Pancreas (tissue), 10 donors: ENCODE results near the gene SRSF4. TPM values are rescaled to one million over a fixed set of nuclear protein-coding genes. Genes with fewer than 3 reads are reported as not detected.
A peak's percentile ranks its signal among the peaks of the same experiment; 100 is the strongest.

ENCODE experiments used
- ATAC-seq, 4 donors: fragments of 200-7000 bp; cut with Tn5 transposase; one replicate each; pipeline versions ENCODE4 v1.8.0 to v1.9.1; 2020; ENCODE audit warnings: mild to moderate bottlenecking in 4 of 4, moderate library complexity in 4 of 4
- DNase-seq, 6 donors: peaks; one replicate each; pipeline ENCODE4 v3.0.0-alpha.2; 2020
- FAIRE-seq: peaks from 2 replicates; lab custom pipeline; 2012; peaks lifted over from hg19 to GRCh38; lab: Jason Lieb, UNC
- H3K27ac ChIP-seq, 4 donors: fragments of 200-600 bp; sonication (generic); 1 replicate in 3 of 4; 2 replicates in 1 of 4; pipeline versions ENCODE4 v1.5.0 to v1.8.0; 2020
- H3K27me3 ChIP-seq, 4 donors: fragments of 200-600 bp; one replicate each; pipeline ENCODE4 v1.8.0; 2021
- H3K36me3 ChIP-seq, 3 donors: fragments of 200-600 bp; sonication (generic) in 1 of 3; one replicate each; pipeline versions ENCODE4 v1.5.0 to v1.8.0; 2020 to 2021
- H3K4me1 ChIP-seq, 3 donors: fragments of 200-600 bp; one replicate each; pipeline ENCODE4 v1.8.0; 2021
- H3K4me3 ChIP-seq, 4 donors: fragments of 200-600 bp; sonication (generic) in 2 of 4; one replicate each; pipeline versions ENCODE4 v1.5.0 to v1.8.0; 2020 to 2021
- H3K9me3 ChIP-seq, 4 donors: fragments of 200-600 bp; one replicate each; pipeline ENCODE4 v1.8.0; 2021
- WGBS, 2 donors: extraction: QIAGEN DNeasy Blood & Tissue Kit; methylation state at CpG; one replicate each; pipeline ENCODE4 v1.1.7; 2013; 5-methylcytosine and 5-hydroxymethylcytosine counted together
- intact Hi-C, 3 donors: fragments of 100-400 bp; cut with DNase I; formaldehyde crosslinking; loops; one replicate each; pipeline versions ENCODE4 v1.11.1 to v1.14.2; 2022
- polyA plus RNA-seq, 2 donors: library from polyadenylated mRNA; stranded (reverse); fragments of 200-250 nt; gene quantifications; one replicate each; pipeline ENCODE4 v1.2.3, GENCODE V29; 2013
- total RNA-seq, 6 donors: library from RNA; stranded (reverse); fragmentation: NEBNext Ultra II Directional in 4 of 6; extraction: Animal tissue kit (Norgen Biotek cat#: 25700) in 4 of 6; gene quantifications; one replicate each; pipeline versions ENCODE4 v1.2.1 to v1.2.4, GENCODE V29; 2021 to 2023
- TF ChIP-seq, protein P1 (sequence below), 4 donors: fragments of 200-600 bp; sonication (generic) in 3 of 4; IDR thresholded peaks; one replicate each; pipeline versions ENCODE4 v1.5.0 to v1.8.0; 2021; ENCODE audit warnings: antibody characterized with exemption in 4 of 4
- donor health status: healthy with polysubstance abuse.
- donor health status: DM: no; HTN: no; CAD: no; lungs with moderate emphysema.
- donor health status: DM: no; HTN: no; CAD: no.
- donor health status: control.
- donor health status: control.
- donor health status: Bipolar disorder and iron deficiency.
- donor health status: DM: yes; HTN: yes; CAD: no.
- donor health status: DM: no; HTN: no; CAD: no.
- donor health status: DM: no; HTN: no; CAD: no.
- donor health status: DM: yes; HTN: yes; CAD: no.

Gene SRSF4
- total and polyA plus RNA-seq, 8 donors, result 22.6 to 72.6 (median 27.2) TPM

DNA sequence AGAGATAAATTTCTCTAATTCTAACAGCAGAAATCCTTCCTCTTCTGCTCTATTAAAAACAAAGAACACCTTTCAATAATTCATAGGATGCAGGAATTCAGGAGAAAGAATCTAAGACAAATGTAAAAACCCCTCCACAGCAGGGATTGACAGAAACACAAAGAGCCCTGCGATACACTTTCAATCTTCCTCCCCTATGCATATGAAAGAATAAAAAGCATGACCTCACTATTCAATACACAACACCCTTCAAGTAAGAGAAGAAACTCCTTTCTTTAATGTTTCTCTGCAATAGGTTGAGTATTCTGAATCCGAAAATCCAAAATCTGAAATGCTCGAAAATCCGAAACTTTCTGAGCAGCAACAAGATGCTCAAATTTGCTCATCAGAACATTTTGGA, 17.1 kb downstream of the SRSF4 start:
- Histone ChIP-seq H3K27ac (no peak overlapping the region), H3K36me3 (peaks cover 0 to 22% (median 0%) of the 10 kb centered on the region in 3 donors), H3K27me3 (no peaks in the 10 kb centered on the region), H3K9me3 (no peaks in the 10 kb centered on the region), H3K4me3 (no peak overlapping the region), H3K4me1 (peaks cover 0 to 3% (median 0%) of the 10 kb centered on the region in 3 donors)
- intact Hi-C loops, result no loop called here
- FAIRE-seq (no peak), ATAC-seq (no peak), DNase-seq (no peak)
- 86 to 96% methylated on average over 4 of the region's 4 CpGs for whole genome bisulfite sequencing, 2 donors
- TF ChIP-seq, protein P1, sequence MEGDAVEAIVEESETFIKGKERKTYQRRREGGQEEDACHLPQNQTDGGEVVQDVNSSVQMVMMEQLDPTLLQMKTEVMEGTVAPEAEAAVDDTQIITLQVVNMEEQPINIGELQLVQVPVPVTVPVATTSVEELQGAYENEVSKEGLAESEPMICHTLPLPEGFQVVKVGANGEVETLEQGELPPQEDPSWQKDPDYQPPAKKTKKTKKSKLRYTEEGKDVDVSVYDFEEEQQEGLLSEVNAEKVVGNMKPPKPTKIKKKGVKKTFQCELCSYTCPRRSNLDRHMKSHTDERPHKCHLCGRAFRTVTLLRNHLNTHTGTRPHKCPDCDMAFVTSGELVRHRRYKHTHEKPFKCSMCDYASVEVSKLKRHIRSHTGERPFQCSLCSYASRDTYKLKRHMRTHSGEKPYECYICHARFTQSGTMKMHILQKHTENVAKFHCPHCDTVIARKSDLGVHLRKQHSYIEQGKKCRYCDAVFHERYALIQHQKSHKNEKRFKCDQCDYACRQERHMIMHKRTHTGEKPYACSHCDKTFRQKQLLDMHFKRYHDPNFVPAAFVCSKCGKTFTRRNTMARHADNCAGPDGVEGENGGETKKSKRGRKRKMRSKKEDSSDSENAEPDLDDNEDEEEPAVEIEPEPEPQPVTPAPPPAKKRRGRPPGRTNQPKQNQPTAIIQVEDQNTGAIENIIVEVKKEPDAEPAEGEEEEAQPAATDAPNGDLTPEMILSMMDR (IDR thresholded peaks at IDR 0.05), result no peak

DNA sequence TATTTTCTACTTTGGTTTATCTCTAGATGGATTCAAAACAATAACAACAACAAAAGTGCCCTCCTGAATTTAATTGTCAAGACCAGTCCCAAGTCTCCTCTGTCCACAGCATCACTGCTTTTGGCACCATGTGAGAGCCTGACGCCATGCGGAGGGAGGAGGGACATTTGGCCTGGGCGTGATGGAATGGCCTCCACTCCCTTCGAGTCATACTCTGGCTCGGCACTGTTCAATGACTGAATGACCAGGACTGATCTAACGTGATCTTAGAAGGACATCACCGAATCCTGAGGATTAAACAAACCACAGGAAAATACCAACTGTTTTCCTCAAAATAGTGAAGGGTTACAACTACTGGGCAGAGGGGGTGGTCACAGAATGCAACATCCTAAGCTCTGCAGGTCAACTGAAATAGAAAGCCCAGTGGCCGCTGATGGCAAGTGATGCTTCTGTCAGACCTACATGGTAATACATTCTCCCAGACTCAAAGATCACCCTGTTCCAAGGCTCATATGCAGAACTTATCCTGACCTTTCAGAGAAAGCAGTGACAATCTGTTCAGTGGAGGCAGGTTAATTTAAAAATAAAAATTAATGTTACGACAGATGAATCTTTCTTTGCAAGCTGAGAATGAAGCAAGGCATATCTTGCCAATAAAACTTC, 19.1 kb downstream of the SRSF4 start:
- Histone ChIP-seq H3K27ac (no peak overlapping the region), H3K9me3 (no peaks in the 10 kb centered on the region), H3K4me1 (peaks cover 0 to 4% (median under 1%) of the 10 kb centered on the region in 3 donors), H3K4me3 (no peak overlapping the region), H3K27me3 (no peaks in the 10 kb centered on the region), H3K36me3 (peaks cover 0 to 37% (median 5%) of the 10 kb centered on the region in 3 donors)
- 86 to 87% methylated on average over 9 of the region's 9 CpGs for WGBS, 2 donors
- no peak for ATAC-seq
- no peak for FAIRE-seq
- DNase-seq, result no peak
- TF ChIP-seq, protein P1 (IDR thresholded peaks at IDR 0.05), result no peak
- intact Hi-C loops, result no loop called here

DNA sequence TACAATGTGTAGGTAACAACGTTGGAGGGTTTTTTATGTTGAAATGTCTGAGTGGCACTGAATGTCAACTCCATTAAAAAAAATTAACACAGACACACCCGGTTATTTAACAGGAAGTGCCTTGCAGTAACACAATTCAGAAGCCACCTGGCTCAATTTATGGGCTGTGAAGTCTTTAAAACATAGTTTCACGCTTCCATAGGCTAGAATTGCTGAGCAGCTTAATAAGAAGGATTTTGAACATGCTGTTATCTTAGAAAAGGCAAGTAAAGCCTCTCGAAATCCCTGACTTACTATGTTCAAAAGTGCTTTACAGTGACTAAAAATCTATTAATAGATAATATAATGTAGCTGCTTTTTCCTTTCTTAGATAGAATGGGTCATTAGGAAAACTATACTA, 19.7 kb downstream of the SRSF4 start:
- FAIRE-seq (no peak), DNase-seq (no peak), ATAC-seq (no peak)
- no peaks in the 10 kb centered on the region for H3K27me3 ChIP-seq
- no peak overlapping the region for H3K4me3 ChIP-seq
- no peak overlapping the region for H3K27ac ChIP-seq
- TF ChIP-seq, protein P1 (IDR thresholded peaks at IDR 0.05), result no peak
- WGBS, 2 donors, result 69 to 72% methylated on average over 4 of the region's 4 CpGs
- H3K9me3 ChIP-seq, result no peaks in the 10 kb centered on the region
- peaks cover 4 to 10% (median 6%) of the 10 kb centered on the region in 3 donors for H3K4me1 ChIP-seq
- H3K36me3 ChIP-seq, result peaks cover 0 to 32% (median 5%) of the 10 kb centered on the region in 3 donors
- intact Hi-C loops, result no loop called here

DNA sequence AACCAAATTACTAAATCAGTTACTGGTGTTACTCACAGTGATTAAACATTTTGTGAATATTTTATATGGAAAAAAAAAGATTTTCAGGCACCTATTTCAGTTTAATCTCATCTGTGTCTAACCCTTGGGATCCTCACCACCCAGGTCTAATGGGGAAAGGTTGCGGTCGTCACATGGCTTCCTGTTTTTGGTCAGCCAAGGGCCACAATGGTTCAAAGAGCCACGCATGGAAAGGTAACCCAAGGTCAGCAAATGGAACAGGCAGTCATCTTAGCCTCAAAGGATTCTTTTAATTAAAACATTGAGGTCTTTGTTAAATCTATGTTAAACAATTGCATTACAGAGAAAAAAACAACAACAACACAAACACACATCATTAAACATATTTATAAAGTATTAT, 21.9 kb downstream of the SRSF4 start:
- H3K4me3 ChIP-seq, result no peak overlapping the region
- DNase-seq, result no peak
- TF ChIP-seq, protein P1 (IDR thresholded peaks at IDR 0.05), result no peak
- H3K9me3 ChIP-seq, result no peaks in the 10 kb centered on the region
- peaks cover 0 to 28% (median 6%) of the 10 kb centered on the region in 3 donors for H3K36me3 ChIP-seq
- no peak for FAIRE-seq
- ATAC-seq, result no peak
- H3K4me1 ChIP-seq, result peaks cover 11 to 19% (median 13%) of the 10 kb centered on the region in 3 donors
- WGBS, 2 donors, result 82 to 84% methylated on average over 3 of the region's 3 CpGs
- H3K27me3 ChIP-seq, result no peaks in the 10 kb centered on the region
- intact Hi-C loops, result no loop called here
- no peak overlapping the region for H3K27ac ChIP-seq

DNA sequence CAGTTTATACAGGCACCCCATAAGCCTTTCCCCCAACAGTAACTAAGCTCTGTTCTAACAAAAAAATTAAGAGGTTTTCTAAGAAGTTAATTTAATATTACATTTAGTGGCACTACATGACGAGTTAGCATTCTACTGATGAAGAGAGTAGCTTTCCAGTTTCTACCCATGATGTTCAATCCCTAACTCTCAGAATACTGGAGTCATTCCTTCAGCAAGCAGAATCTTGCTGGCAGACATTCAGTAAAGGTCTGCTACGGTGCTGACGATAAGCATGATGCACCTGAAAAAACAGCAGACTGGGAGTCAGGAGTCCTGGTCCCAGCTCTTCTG, 24.5 kb downstream of the SRSF4 start:
- DNase-seq (no peak), FAIRE-seq (no peak), ATAC-seq (no peak)
- Histone ChIP-seq H3K36me3 (peaks cover 2 to 52% (median 30%) of the 10 kb centered on the region in 3 donors), H3K4me3 (no peak overlapping the region), H3K27me3 (no peaks in the 10 kb centered on the region), H3K4me1 (peaks cover 11 to 19% (median 13%) of the 10 kb centered on the region in 3 donors), H3K9me3 (no peaks in the 10 kb centered on the region), H3K27ac (peak overlapping the region in 1 of 4 donors; percentile 38)
- WGBS, 2 donors, result 55% methylated on average over 3 of the region's 3 CpGs
- TF ChIP-seq, protein P1 (IDR thresholded peaks at IDR 0.05), result no peak
- intact Hi-C loops, result no loop called here
